Neuronal stem cell (in vitro differentiated cells): ENCODE results near the gene ABLIM2.
A peak's percentile ranks its signal among the peaks of the same experiment; 100 is the strongest.

ENCODE experiments used
- DNase-seq: peaks from one replicate; pipeline ENCODE4 v3.0.0-alpha.2; 2013; ENCODE audit warnings: low spot score
- H2AFZ ChIP-seq: one replicate; pipeline ENCODE4 v1.6.1; 2013; ENCODE audit warnings: mild to moderate bottlenecking, low read length, inconsistent platforms
- H2AK5ac ChIP-seq: 2 replicates; pipeline ENCODE4 v1.6.1; 2013; ENCODE audit warnings: low read depth, mild to moderate bottlenecking, inconsistent platforms, low read length, moderate library complexity, mixed read lengths
- H2BK120ac ChIP-seq: 2 replicates; pipeline ENCODE4 v1.6.1; 2013; ENCODE audit warnings: low read depth, mild to moderate bottlenecking, inconsistent platforms, low read length, moderate library complexity, mixed read lengths
- H2BK12ac ChIP-seq: one replicate; pipeline ENCODE4 v1.6.1; 2013; ENCODE audit warnings: low read length, inconsistent platforms
- H2BK15ac ChIP-seq: 2 replicates; pipeline ENCODE4 v1.6.1; 2013; ENCODE audit warnings: mild to moderate bottlenecking, low read length, inconsistent platforms, mixed read lengths
- H2BK5ac ChIP-seq: one replicate; pipeline ENCODE4 v1.6.1; 2013; ENCODE audit warnings: inconsistent platforms, mild to moderate bottlenecking, low read length, moderate library complexity
- H3K14ac ChIP-seq: one replicate; pipeline ENCODE4 v1.6.1; 2013; ENCODE audit warnings: low read length, inconsistent platforms
- H3K18ac ChIP-seq: 2 replicates; pipeline ENCODE4 v1.6.1; 2013; ENCODE audit warnings: low read length, inconsistent platforms
- H3K23ac ChIP-seq: 2 replicates; pipeline ENCODE4 v1.6.1; 2013; ENCODE audit warnings: low read depth, mild to moderate bottlenecking, mixed read lengths, low read length, inconsistent platforms; ENCODE audit not compliant: poor library complexity
- H3K27ac ChIP-seq: replicated peaks from 3 replicates; pipeline ENCODE4 v1.5.1; 2013; ENCODE audit warnings: low read length, inconsistent platforms
- H3K27me3 ChIP-seq, 3 experiments: 2 replicates each; pipeline ENCODE4 v1.6.1; 2013; ENCODE audit warnings: low read length in 3 of 3, mild to moderate bottlenecking in 2 of 3, inconsistent platforms in 1 of 3, low read depth in 1 of 3, mixed read lengths in 1 of 3, moderate library complexity in 1 of 3; ENCODE audit not compliant: control insufficient read depth in 3 of 3, insufficient read depth in 3 of 3
- H3K36me3 ChIP-seq, 2 donors: replicated peaks in 1 of 2; 2 replicates each; pipeline ENCODE4 v1.6.1; 2013; ENCODE audit warnings: low read length in 2 of 2; ENCODE audit not compliant: control insufficient read depth in 2 of 2, insufficient read depth in 2 of 2
- H3K4ac ChIP-seq: 2 replicates; pipeline ENCODE4 v1.6.1; 2013; ENCODE audit warnings: inconsistent platforms, mild to moderate bottlenecking, low read length, moderate library complexity
- H3K4me1 ChIP-seq, 2 donors: 1 replicate in 1 of 2; 2 replicates in 1 of 2; pipeline ENCODE4 v1.6.1; 2013; ENCODE audit warnings: low read length in 2 of 2, low read depth in 1 of 2; ENCODE audit not compliant: control insufficient read depth in 2 of 2, insufficient read depth in 1 of 2
- H3K4me2 ChIP-seq: one replicate; pipeline ENCODE4 v1.6.1; 2013; ENCODE audit warnings: mild to moderate bottlenecking, low read length, inconsistent platforms; ENCODE audit not compliant: insufficient read depth, poor library complexity, severe bottlenecking
- H3K4me3 ChIP-seq, 2 donors: 2 replicates each; pipeline ENCODE4 v1.5.1; 2013; ENCODE audit warnings: low read length in 2 of 2, mild to moderate bottlenecking in 2 of 2, inconsistent platforms in 1 of 2, moderate library complexity in 1 of 2
- H3K79me1 ChIP-seq: one replicate; pipeline ENCODE4 v1.6.1; 2013; ENCODE audit warnings: low read depth, mild to moderate bottlenecking, inconsistent platforms, low read length, moderate library complexity
- H3K9ac ChIP-seq: one replicate; pipeline ENCODE4 v1.6.1; 2013; ENCODE audit warnings: mild to moderate bottlenecking, low read depth, low read length, inconsistent platforms; ENCODE audit not compliant: poor library complexity
- H3K9me3 ChIP-seq, 2 donors: replicated peaks in 1 of 2; 2 replicates each; pipeline versions ENCODE3 to v1.6.1; 2013; ENCODE audit warnings: low read length in 2 of 2, mild to moderate bottlenecking in 2 of 2, inconsistent platforms in 1 of 2, low read depth in 1 of 2, mixed read lengths in 1 of 2, moderate library complexity in 1 of 2; ENCODE audit not compliant: control insufficient read depth in 2 of 2, insufficient read depth in 1 of 2
- H4K8ac ChIP-seq: one replicate; pipeline ENCODE4 v1.6.1; 2013; ENCODE audit warnings: low read depth, mild to moderate bottlenecking, inconsistent platforms, low read length, moderate library complexity
- H4K91ac ChIP-seq: one replicate; pipeline ENCODE4 v1.6.1; 2013; ENCODE audit warnings: low read length, low read depth, mild to moderate bottlenecking, inconsistent platforms; ENCODE audit not compliant: poor library complexity
- WGBS, 2 donors: extraction: QIAGEN DNeasy Blood & Tissue Kit; methylation state at CpG; one replicate each; pipeline ENCODE4 v1.1.7; 2013; ENCODE audit warnings: missing lambda C conversion rate in 2 of 2, mixed read lengths in 1 of 2; ENCODE audit not compliant: insufficient read length in 2 of 2, insufficient replicate concordance in 1 of 2; ENCODE audit errors: extremely low coverage in 2 of 2; 5-methylcytosine and 5-hydroxymethylcytosine counted together

ABLIM2 gene

GRCh38 chr4:8192748-8193738 lies 34.4 kb upstream of the ABLIM2 start:
- no peak overlapping the region for H3K23ac ChIP-seq
- no peak overlapping the region for H2BK120ac ChIP-seq
- no peaks in the 10 kb centered on the region for H3K9me3 ChIP-seq
- H3K14ac ChIP-seq = no peak overlapping the region
- no peak overlapping the region for H3K4me2 ChIP-seq
- H3K79me1 ChIP-seq = peaks cover 5% of the 10 kb centered on the region
- H4K91ac ChIP-seq = no peak overlapping the region
- no peak overlapping the region for H2BK5ac ChIP-seq
- H3K9ac ChIP-seq = no peak overlapping the region
- H3K36me3 ChIP-seq = no peaks in the 10 kb centered on the region
- DNase-seq = no peak
- H3K27ac ChIP-seq = no peak overlapping the region
- no peak overlapping the region for H3K4ac ChIP-seq
- H3K4me3 ChIP-seq = no peak overlapping the region
- no peak overlapping the region for H2BK15ac ChIP-seq
- peaks cover 0 to 6% of the 10 kb centered on the region in 2 donors for H3K4me1 ChIP-seq
- no peak overlapping the region for H2AFZ ChIP-seq
- H4K8ac ChIP-seq = peak overlapping the region; percentile 3
- H2BK12ac ChIP-seq = peak overlapping the region; percentile 2
- peak overlapping the region; percentile 40 for H3K18ac ChIP-seq
- peak overlapping the region; percentile 71 for H2AK5ac ChIP-seq
- H3K27me3 ChIP-seq = peaks cover 0 to 6% (median 0%) of the 10 kb centered on the region in 3 experiments
- no CpG with 5 or more reads among the region's 18 CpGs for WGBS, 2 donors

DNA sequence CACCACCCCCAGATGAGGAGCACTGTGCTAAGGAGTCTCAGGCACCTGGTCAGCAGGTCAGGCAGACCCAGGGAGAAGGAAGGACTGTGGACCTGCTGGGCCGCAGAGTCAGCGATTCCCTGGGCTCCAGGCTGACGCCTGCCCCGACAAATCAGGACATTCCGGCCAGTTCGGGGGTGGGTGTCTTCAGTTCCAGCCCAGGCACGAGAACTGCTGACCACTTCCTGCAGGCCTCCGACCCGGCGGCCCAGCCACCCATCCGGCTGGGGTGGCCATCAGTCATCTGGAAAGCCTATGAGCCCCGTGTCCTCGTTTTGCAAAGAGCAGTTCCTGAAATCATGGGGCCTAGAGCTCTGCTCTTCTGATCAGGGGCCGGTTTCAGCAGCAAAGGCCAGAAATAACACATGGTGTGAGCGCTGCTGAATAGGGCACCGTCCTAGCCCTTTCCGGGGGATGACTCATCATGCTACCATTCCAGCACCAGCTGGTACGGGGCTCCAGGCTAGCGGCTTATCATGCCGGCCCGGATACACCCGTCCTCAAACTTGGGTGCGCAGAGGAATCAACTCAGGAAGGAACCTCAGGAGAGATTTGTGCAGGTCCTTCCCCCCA lies 32.6 kb upstream of the ABLIM2 start:
- no peak overlapping the region for H2BK12ac ChIP-seq
- H3K36me3 ChIP-seq = no peaks in the 10 kb centered on the region
- no peaks in the 10 kb centered on the region for H3K9me3 ChIP-seq
- no peak overlapping the region for H3K9ac ChIP-seq
- H3K27me3 ChIP-seq = peaks cover 0 to 6% (median 0%) of the 10 kb centered on the region in 3 experiments
- no peak overlapping the region for H2BK5ac ChIP-seq
- H3K4ac ChIP-seq = no peak overlapping the region
- no peak overlapping the region for H2BK15ac ChIP-seq
- no peak overlapping the region for H3K27ac ChIP-seq
- H2AK5ac ChIP-seq = peak overlapping the region; percentile 90
- no CpG with 5 or more reads among the region's 23 CpGs for WGBS, 2 donors
- no peak overlapping the region for H3K14ac ChIP-seq
- H3K18ac ChIP-seq = peak overlapping the region; percentile 66
- H3K4me3 ChIP-seq = no peak overlapping the region
- H2AFZ ChIP-seq = no peak overlapping the region
- no peak for DNase-seq
- peaks cover 0 to 6% of the 10 kb centered on the region in 2 donors for H3K4me1 ChIP-seq
- peak overlapping the region; percentile 9 for H4K91ac ChIP-seq
- H2BK120ac ChIP-seq = no peak overlapping the region
- H4K8ac ChIP-seq = peak overlapping the region; percentile 23
- no peak overlapping the region for H3K23ac ChIP-seq
- H3K79me1 ChIP-seq = peaks cover 5% of the 10 kb centered on the region
- H3K4me2 ChIP-seq = no peak overlapping the region

GRCh38 chr4:8189551-8190466 lies 31.2 kb upstream of the ABLIM2 start:
- H3K23ac ChIP-seq = peak overlapping the region; percentile 80
- no peak overlapping the region for H3K4me3 ChIP-seq
- peak overlapping the region; percentile 88 for H2AK5ac ChIP-seq
- DNase-seq = no peak
- no peak overlapping the region for H3K4me2 ChIP-seq
- no peak overlapping the region for H4K8ac ChIP-seq
- H4K91ac ChIP-seq = peak overlapping the region; percentile 72
- H2BK12ac ChIP-seq = no peak overlapping the region
- no peak overlapping the region for H2BK120ac ChIP-seq
- no peaks in the 10 kb centered on the region for H3K9me3 ChIP-seq
- no peak overlapping the region for H3K9ac ChIP-seq
- H3K27me3 ChIP-seq = peaks cover 0 to 10% (median 0%) of the 10 kb centered on the region in 3 experiments
- H2AFZ ChIP-seq = no peak overlapping the region
- peak overlapping the region; percentile 38 for H3K14ac ChIP-seq
- no peaks in the 10 kb centered on the region for H3K36me3 ChIP-seq
- H3K4ac ChIP-seq = no peak overlapping the region
- peaks cover 0 to 6% of the 10 kb centered on the region in 2 donors for H3K4me1 ChIP-seq
- H3K18ac ChIP-seq = peak overlapping the region; percentile 65
- WGBS, 2 donors = no CpG with 5 or more reads among the region's 26 CpGs
- no peak overlapping the region for H2BK5ac ChIP-seq
- no peak overlapping the region for H3K27ac ChIP-seq
- H2BK15ac ChIP-seq = peak overlapping the region; percentile 37
- H3K79me1 ChIP-seq = peaks cover 5% of the 10 kb centered on the region
